ENCODE measurements around the gene KIT.

Gene KIT

GRCh38 chr4:54743562-54743961, 85.8 kb downstream of the KIT start:
- no peaks in the 10 kb centered on the region for H3K27me3 ChIP-seq (ENCODE audit: insufficient read depth, poor library complexity, severe bottlenecking)
- no peaks in the 10 kb centered on the region for H3K9me3 ChIP-seq (ENCODE audit: severe bottlenecking)
- H3K36me3 ChIP-seq (ENCODE audit: low read depth), result no peaks in the 10 kb centered on the region
- no peak for ATAC-seq (ENCODE audit: low read depth)
- H3K27ac ChIP-seq (ENCODE audit: poor library complexity, severe bottlenecking), result no peak overlapping the region
- no peak overlapping the region for H3K4me3 ChIP-seq (ENCODE audit: severe bottlenecking)
- DNase-seq (ENCODE audit: low spot score), result no peak
- TF ChIP-seq, protein P1, sequence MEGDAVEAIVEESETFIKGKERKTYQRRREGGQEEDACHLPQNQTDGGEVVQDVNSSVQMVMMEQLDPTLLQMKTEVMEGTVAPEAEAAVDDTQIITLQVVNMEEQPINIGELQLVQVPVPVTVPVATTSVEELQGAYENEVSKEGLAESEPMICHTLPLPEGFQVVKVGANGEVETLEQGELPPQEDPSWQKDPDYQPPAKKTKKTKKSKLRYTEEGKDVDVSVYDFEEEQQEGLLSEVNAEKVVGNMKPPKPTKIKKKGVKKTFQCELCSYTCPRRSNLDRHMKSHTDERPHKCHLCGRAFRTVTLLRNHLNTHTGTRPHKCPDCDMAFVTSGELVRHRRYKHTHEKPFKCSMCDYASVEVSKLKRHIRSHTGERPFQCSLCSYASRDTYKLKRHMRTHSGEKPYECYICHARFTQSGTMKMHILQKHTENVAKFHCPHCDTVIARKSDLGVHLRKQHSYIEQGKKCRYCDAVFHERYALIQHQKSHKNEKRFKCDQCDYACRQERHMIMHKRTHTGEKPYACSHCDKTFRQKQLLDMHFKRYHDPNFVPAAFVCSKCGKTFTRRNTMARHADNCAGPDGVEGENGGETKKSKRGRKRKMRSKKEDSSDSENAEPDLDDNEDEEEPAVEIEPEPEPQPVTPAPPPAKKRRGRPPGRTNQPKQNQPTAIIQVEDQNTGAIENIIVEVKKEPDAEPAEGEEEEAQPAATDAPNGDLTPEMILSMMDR (IDR thresholded peaks at IDR 0.05; ENCODE audit: poor library complexity, severe bottlenecking), result no peak
- no peaks in the 10 kb centered on the region for H3K4me1 ChIP-seq (ENCODE audit: insufficient read depth, poor library complexity, severe bottlenecking)

DNA sequence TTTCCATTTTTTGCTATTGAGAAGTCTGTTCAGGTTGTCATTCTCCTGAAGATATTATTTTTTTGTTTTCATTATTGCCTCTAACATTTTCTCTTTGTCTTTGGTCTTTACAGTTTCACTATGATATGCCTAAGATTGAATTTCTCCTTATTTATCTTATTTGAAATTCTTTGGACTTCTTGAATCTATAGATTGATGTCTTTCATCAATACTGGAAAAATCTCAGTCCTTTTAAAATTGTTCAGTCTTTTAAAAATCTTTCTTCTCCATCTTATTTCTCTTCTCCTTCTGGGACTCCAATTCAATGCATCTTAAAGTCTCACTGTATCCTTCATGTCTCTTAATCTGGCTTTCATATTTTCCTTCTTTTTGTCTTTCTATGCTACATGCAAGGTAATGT, 86.7 kb downstream of the KIT start:
- H3K9me3 ChIP-seq (ENCODE audit: severe bottlenecking), result no peaks in the 10 kb centered on the region
- ATAC-seq (ENCODE audit: low read depth) (no peak), DNase-seq (ENCODE audit: low spot score) (no peak)
- no peaks in the 10 kb centered on the region for H3K27me3 ChIP-seq (ENCODE audit: insufficient read depth, poor library complexity, severe bottlenecking)
- no peak overlapping the region for H3K27ac ChIP-seq (ENCODE audit: poor library complexity, severe bottlenecking)
- H3K4me3 ChIP-seq (ENCODE audit: severe bottlenecking), result no peak overlapping the region
- TF ChIP-seq, protein P1 (IDR thresholded peaks at IDR 0.05; ENCODE audit: poor library complexity, severe bottlenecking), result no peak
- H3K36me3 ChIP-seq (ENCODE audit: low read depth), result no peaks in the 10 kb centered on the region
- H3K4me1 ChIP-seq (ENCODE audit: insufficient read depth, poor library complexity, severe bottlenecking), result no peaks in the 10 kb centered on the region

GRCh38 chr4:54745031-54745770, 87.4 kb downstream of the KIT start:
- H3K4me3 ChIP-seq (ENCODE audit: severe bottlenecking), result no peak overlapping the region
- no peak for DNase-seq (ENCODE audit: low spot score)
- TF ChIP-seq, protein P1 (IDR thresholded peaks at IDR 0.05; ENCODE audit: poor library complexity, severe bottlenecking), result no peak
- H3K27me3 ChIP-seq (ENCODE audit: insufficient read depth, poor library complexity, severe bottlenecking), result no peaks in the 10 kb centered on the region
- no peaks in the 10 kb centered on the region for H3K4me1 ChIP-seq (ENCODE audit: insufficient read depth, poor library complexity, severe bottlenecking)
- no peak overlapping the region for H3K27ac ChIP-seq (ENCODE audit: poor library complexity, severe bottlenecking)
- no peaks in the 10 kb centered on the region for H3K9me3 ChIP-seq (ENCODE audit: severe bottlenecking)
- ATAC-seq (ENCODE audit: low read depth), result no peak
- H3K36me3 ChIP-seq (ENCODE audit: low read depth), result no peaks in the 10 kb centered on the region

DNA sequence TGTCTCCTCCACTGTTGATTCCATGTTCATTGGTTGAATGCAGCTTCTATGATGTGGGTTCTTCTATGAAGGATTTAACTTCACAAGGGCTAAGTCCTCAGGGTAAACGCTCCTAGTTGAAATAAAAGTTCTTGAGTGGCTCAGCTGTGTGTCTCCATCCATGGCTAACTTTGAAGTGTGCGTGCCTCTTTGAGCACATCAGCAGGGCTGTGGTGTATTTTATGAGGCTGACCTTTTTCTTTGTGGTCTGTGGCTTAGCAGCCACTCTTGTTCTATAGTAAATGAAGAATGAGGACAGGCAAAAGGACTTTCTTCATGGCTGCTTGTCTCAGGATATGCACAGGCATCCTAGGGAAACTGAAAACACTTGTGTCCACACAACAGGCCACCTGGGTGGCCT, 88.5 kb downstream of the KIT start:
- no peak for ATAC-seq (ENCODE audit: low read depth)
- H3K27ac ChIP-seq (ENCODE audit: poor library complexity, severe bottlenecking), result no peak overlapping the region
- no peak for DNase-seq (ENCODE audit: low spot score)
- peaks cover 3% of the 10 kb centered on the region for H3K27me3 ChIP-seq (ENCODE audit: insufficient read depth, poor library complexity, severe bottlenecking)
- no peak overlapping the region for H3K4me3 ChIP-seq (ENCODE audit: severe bottlenecking)
- no peaks in the 10 kb centered on the region for H3K9me3 ChIP-seq (ENCODE audit: severe bottlenecking)
- TF ChIP-seq, protein P1 (IDR thresholded peaks at IDR 0.05; ENCODE audit: poor library complexity, severe bottlenecking), result no peak
- no peaks in the 10 kb centered on the region for H3K36me3 ChIP-seq (ENCODE audit: low read depth)
- no peaks in the 10 kb centered on the region for H3K4me1 ChIP-seq (ENCODE audit: insufficient read depth, poor library complexity, severe bottlenecking)

DNA sequence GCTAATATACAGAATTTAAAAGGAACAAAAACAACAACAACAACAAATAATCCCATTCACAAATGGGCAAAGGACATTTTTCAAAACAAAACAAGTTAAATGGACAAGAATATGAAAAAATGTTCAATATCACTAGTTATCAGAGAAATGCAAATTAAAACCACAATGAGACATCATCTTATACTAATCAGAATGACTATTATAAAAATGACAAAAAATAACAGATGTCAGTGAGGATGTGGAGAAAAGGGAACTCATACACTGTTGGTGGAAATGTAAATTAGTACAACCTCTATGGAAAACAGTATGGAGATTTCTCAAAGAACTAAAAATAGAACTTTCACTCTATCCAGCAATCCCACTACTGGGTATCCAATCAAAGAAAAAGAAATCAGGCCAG, 92.6 kb downstream of the KIT start:
- Histone ChIP-seq H3K27ac (ENCODE audit: poor library complexity, severe bottlenecking) (no peak overlapping the region), H3K36me3 (ENCODE audit: low read depth) (no peaks in the 10 kb centered on the region), H3K4me3 (ENCODE audit: severe bottlenecking) (no peak overlapping the region), H3K4me1 (ENCODE audit: insufficient read depth, poor library complexity, severe bottlenecking) (no peaks in the 10 kb centered on the region), H3K27me3 (ENCODE audit: insufficient read depth, poor library complexity, severe bottlenecking) (peaks cover 5% of the 10 kb centered on the region), H3K9me3 (ENCODE audit: severe bottlenecking) (no peaks in the 10 kb centered on the region)
- ATAC-seq (ENCODE audit: low read depth) (no peak), DNase-seq (ENCODE audit: low spot score) (no peak)
- TF ChIP-seq, protein P1 (IDR thresholded peaks at IDR 0.05; ENCODE audit: poor library complexity, severe bottlenecking), result no peak

Measured in RWPE2 (cell line).